ENCODE data around the gene TOP3B.

The TOP3B gene
- 21.0 to 44.0 reads per million in 2 donors for total RNA-seq

DNA sequence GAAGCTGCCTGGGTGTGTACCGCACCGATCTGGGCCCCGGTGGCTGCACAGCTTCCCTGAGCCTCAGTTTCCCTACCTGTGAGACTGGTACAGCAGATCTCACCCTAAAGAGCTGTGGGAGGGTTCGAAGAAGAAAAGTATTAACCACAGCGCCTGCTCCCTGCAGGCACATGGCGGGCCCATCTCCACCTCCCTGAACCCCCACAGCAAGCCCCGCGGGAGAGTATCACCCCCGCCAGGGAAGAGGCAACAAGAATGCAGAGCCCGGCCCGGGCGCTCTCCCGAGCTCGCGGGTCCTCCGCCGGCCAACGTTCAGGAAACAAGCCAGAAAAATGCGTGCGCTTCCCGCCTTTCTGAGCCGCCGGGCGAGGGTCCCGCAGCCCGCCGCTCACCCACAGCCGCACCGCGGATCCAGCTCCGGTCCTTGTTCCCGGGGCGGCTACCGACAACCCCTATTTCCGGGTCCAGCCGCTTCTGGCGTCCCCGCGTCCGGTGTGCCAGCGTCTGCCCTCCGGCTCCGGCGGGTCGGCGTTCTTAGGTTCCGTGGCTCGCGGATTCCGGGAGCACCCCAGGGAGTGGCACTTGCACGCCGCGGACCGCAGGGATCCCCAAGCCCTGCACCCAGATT lies at the start of gene TOP3B:
TOP3B (minus strand) TSS at position 450 of the 628 bp plus-strand sequence. CDS start 7,078 bp downstream, outside the sequence.
- peak; percentile 73 for DNase-seq

GRCh38 chr22:22031183-22031945 lies 48.8 kb upstream of the TOP3B start:
- no peak for DNase-seq

GRCh38 chr22:22030493-22031182 lies 48.1 kb upstream of the TOP3B start:
- DNase-seq, result no peak

DNA sequence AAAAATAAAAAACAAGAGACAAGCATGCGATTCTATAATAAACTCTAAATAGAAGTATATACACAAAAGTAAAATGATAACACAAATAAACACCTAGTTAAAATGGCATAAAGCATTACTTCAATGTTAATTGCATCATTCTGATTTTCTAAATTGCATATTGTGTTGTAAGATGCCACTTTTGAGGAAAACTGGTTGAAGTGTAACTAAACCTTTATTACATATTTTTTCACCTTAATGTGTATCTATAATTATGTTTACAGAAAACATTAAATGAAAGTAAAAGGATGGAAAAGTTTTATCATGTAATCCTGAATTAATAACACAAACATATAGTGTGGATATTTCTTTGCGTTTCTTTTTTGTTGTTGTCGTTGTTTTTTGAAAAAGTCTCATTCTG lies 45.4 kb upstream of the TOP3B start:
- no peak for DNase-seq

- no peak for DNase-seq
Observed at GRCh38 chr22:22026157-22026831, 43.7 kb upstream of the TOP3B start.

DNA sequence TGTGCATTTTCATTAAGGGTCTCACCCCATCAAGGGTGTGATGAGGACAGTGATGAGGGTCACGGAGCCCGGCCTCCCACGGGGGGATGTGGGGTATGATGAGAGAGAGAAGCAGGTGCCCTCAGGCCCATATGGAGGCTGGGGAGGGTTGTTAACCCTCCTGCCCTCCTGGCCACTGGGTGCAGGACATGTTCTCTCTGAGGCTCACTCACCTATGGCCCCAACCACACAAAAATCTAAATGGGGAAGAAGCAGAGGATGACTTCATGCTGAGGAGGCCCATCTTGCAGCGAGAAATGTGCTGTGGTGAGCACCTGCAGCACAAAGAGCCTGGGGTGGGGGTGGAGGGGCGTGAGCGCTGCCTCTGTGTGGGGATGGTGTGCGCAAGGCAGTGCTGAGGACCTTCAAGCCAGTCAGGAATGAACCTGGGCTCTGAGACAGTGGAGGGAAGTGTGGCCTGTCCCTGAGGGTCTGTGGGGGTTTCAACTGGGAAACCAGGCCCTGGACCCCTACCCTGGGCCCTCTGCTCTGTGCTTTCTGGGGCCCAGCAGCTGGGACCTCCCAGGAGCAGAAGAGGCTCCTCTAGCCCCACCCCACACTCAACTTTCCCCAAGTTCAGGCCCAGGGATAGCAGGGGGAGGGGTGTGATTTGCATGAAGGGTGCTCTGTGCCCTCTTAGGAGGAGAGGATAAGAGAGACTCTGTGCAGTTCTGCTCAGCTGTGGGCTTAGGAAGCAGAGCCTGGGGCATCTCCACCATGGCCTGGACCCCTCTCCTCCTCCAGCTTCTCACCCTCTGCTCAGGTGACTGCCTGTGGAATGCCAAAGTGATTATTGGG lies 43.0 kb upstream of the TOP3B start:
- DNase-seq, result no peak

DNA sequence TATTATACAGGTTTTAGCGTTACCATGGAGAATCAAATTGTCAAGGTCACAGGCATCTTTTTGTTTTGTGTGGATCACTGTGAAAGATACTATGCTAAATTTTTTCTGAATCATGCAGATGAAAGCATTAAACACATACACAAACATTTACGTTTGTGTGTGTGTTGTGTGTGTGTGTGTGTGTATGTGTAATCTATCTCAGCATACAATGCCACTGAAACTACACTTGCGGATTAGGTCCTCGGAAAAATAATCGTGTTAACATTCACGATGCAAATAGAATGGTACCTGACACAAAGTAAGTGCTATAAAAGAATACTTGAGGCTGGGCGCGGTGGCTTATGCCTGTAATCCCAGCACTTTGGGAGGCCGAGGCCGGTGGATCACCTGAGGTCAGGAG lies 41.9 kb upstream of the TOP3B start:
- DNase-seq, result no peak

- DNase-seq, result no peak
Observed at GRCh38 chr22:22023581-22024137, 41.1 kb upstream of the TOP3B start.

- DNase-seq, result no peak
Observed at GRCh38 chr22:22022947-22023534, 40.5 kb upstream of the TOP3B start.

- DNase-seq, result no peak
Observed at GRCh38 chr22:22022255-22022840, 39.8 kb upstream of the TOP3B start.

DNA sequence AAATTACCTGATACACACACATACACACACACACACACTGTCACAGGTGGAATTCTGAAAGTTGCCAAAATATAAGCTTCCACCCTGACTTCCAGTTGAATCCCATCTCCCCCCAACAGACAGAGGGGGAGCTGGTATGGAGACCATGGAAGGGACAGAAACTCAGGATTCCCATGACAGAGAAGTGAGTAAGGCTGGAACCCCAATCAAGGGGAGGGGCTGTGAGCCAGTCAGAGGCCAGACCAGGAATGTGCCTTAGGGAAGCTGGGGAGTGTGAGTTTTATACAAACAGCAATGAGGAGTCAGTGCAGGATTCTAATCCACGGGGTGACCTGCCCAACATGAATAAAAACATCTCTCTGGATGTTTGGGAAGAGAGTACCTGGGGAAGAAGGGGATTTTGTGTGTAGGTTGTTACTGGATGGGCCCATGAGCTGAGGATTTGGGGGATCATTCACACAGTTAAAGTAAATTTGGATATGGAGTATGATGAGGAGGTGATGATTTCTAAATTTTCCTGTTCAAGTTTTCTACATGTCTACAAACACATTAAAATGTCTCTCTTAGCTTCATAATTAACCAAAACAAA lies 38.7 kb upstream of the TOP3B start:
- DNase-seq, result no peak

DNA sequence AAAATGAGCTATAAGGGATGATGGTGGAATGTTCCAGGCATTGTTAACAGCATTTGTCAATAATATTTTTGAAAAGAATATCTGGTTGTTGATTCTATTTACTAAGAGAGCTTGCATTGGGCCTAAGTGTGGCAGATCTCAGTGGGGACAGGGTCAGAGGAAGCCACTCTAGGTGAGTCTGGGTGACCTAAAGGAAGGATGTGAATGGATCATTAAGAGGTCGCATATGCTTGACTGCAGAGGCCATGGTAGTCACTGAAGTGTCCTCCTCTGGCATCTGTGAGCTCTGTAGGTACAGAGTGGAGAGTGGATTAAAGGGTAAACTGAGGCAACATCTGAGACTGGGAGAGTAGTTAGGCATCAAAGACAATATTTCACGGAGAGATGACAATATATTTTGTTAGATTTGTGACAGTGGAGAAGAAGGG lies 37.9 kb upstream of the TOP3B start:
- DNase-seq, result no peak

DNA sequence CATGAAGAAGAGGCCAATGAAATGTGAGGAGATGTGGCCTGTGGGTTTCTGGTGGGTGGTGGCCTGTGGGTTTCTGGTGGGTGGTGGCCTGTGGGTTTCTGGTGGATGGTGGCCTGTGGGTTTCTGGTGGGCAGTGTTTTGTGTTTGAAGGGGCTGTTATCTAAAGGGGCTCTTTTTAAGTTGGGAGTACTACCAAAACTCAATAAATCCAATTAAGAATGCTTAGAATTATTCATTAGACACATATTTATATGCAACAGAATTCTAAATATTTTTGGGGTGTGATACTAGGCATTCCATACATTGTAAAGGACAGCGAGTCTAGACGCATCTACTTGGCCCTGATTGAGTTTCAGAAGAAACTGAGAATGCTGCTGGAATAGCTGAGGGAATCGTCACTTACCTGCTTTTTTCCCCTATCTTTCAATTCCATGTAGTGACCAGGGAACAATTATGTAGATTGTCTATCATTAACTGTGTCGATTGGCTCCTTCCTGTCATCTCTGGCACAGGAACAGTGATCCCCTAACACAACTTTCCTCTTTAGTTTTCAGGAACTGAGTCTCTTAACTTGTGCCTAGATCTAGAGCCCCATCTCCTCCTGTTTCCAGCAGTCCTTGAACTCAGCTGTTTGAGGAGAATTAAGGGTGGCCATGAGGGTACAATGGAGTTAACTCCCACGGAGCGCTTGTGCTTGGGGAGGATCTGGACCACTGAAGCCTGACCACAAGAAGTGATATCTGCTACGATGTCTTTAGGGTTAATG lies 37.3 kb upstream of the TOP3B start:
- DNase-seq, result no peak

DNA sequence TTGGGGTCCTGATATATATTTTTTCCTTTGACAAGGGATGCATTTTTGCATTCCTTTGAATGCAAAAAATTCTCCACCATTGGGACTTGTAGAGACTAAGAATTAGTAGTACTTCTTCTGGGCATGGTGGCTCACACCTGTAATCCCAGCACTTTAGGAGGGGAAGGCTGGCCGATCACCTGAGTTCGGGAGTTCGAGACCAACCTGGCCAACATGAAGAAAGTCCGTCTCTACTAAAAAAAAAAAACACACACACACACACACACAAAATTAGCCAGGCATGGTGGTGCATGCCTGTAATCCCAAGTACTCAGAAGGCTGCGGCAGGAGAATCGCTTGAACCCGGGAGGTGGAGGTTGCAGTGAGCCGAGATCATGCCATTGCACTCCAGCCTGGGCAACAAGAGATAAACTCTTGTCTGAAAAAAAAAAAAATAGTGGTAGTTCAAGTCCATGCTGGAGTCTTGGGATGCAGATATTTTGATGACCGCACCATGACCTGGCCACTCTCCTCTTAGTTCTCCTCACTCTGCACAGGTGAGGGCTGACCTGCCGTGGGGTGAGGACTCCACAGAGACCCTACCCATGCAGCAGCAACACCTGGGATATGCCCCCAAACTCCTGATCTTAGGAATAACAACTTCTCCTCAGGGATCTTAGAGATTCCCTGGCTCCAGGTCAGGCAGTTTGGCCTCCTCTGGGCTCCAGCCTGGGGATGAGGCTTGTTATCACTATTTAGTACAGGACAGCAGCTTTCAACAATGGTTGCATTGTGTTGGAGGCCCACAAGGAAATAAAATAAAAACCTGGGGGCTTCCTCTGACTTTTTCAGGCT lies 36.5 kb upstream of the TOP3B start:
- DNase-seq, result no peak

DNA sequence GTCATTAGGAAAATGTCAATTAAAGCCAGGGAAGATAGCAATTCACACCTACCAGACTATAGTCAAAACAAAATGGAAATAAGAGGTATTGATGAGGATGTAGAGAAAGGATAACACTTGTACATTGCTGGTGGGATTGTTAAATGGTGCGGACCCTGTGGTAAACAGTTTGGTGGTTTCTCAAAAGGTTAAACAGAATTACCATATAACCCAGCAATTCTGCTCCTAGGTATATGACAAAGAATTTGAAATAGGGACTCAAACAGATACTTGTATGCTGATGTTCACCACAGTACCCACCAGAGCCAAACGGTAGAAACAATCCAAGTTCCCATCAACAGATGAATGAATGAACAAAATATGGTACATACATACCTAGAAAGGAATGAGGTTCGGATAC lies 33.0 kb upstream of the TOP3B start:
- DNase-seq, result no peak

DNA sequence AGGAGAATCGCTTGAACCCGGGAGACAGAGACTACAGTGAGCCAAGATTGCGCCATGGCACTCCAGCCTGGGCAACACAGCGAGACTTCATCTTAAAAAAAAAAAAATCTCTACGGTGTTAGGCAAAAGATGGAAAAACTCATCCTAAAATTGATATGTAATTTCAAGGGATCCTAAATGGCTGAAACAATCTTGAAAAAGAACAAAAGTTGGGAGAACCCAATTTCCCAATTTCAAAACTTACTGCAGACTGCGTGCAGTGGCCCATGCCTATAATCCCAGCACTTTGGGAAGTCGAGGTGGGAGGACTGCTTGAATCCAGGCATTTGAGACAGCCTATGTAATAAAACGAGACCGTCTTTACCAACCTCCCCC lies 31.7 kb upstream of the TOP3B start:
- no peak for DNase-seq

- DNase-seq, result no peak
Observed at GRCh38 chr22:22013559-22014284, 31.1 kb upstream of the TOP3B start.

- no peak for DNase-seq
Observed at GRCh38 chr22:22011964-22012363, 29.4 kb upstream of the TOP3B start.

All from T-helper 9 cell (primary cell).